HG02759 (cell line): ENCODE results near the gene FHIT.
"Not testable (repeated sequence)": the region's sequence is repeated elsewhere in the genome, so short reads cannot be mapped to it uniquely, and the experiment has no call there.

Experiments
- ATAC-seq: cut with Tn5 transposase; IDR thresholded peaks from one replicate; pipeline ENCODE4 v1.9.1; 2021; ENCODE audit warnings: mild to moderate bottlenecking, moderate library complexity; ENCODE audit not compliant: unreplicated experiment

FHIT gene

GRCh38 chr3:59831394-59831793 lies 1419.9 kb downstream of the FHIT start:
- ATAC-seq = no peak

- no peak for ATAC-seq
Observed at GRCh38 chr3:59829527-59829926, 1421.7 kb downstream of the FHIT start.

- no peak for ATAC-seq
Observed at GRCh38 chr3:59824876-59825275, 1426.4 kb downstream of the FHIT start.

DNA sequence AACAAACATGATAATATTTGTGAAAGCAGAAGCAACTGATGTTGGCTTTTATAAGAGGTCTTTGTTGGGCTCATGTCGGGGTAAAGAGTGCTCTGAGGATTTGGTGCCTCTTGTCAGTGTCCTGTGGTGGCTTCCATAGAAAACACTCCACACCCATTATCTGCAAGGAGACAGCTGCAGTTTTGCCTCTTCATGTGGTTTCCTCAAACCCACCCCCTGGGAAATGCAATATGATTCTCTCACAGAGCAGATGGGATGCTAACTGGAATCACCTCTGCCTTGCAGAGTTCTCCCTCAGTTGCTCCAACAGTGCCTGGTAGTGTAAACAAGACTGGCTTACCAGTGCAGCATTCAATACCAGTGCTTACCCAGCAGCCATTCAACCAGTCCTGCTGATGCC lies 1430.0 kb downstream of the FHIT start:
- no peak for ATAC-seq

DNA sequence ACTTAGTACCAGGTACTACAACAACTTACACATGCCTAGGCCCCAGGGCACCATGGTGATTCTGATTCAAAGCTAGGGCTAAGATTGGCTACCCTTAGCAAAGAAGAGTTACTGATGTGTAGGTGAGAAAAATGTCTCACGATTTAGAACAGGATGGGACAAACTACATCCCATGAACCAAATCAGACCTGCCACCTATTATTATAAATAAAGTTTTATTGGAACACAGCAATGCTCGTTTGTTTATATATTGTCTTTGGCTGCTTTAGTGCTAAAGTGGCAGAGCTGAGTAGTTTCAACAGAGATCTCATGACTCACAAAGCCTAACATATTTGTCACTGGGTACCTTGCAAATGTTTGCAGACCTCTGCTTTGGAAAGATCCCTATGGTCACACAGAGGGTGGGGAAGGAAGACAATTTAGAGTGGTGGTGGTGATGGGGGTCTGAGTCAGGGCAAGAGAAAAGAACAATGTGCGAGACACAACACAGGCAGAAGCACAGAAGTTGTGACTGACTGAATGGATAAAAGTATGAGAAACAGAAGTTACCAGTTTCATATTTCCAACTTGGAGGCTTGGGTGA lies 1430.8 kb downstream of the FHIT start:
- ATAC-seq = no peak

DNA sequence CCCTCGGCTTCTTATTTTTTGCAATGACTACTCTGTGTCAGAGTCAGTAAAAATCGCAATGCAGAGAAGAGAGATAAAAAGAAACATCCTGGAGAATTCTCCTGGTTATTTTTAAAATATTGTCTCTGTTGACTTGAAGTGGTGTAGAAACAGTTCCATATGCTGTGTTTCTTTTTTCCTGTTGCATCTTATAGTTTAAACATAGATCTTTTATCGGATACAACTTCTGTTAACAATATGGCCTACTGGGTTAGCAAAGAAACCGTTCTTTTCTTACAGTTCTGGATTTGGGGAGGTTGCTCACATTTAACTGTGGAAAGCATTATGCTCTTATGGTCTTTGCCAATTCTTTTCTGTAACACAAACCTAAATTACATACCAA lies 1432.3 kb downstream of the FHIT start:
- ATAC-seq = no peak

- no peak for ATAC-seq
Observed at GRCh38 chr3:59818033-59818918, 1433.0 kb downstream of the FHIT start.

DNA sequence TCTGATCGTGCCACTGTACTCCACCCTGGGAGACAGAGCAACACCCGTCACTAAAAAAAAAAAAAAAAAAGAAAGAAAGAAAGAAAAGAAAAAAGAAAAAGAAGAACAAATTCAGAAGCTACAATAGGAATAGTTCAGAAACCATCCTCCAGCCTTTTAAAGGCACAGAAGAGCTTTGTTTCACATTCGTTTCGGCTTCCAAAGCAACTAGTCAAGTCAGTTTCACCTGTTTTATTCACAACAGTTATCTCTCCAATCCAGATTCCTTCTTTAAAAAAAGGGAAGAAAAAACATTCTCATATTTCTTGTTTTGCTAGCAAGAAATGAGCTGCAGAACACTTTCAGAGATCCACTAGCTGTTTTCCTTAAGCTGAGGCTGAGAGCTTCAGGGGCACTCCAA lies 1433.7 kb downstream of the FHIT start:
- no peak for ATAC-seq

DNA sequence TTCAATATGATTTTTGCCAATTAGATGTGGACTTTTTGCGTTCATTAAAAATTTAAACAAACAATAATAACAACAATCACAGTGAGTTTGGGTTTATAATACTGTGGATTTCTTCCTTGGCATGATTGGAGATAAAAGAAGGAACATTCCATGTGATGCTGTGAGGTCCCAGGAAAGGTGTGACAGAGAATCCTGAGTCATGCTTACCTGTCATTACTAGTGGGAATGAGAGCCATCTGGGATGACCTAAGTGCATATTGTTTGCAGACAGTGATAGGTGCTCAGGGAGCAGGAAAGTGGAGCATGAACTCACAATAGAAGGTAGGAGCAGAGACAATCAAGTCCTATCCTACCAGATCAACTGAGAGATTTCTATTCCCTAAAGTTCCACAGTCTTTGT lies 1434.9 kb downstream of the FHIT start:
- no peak for ATAC-seq

GRCh38 chr3:59813148-59813538 lies 1438.1 kb downstream of the FHIT start:
- ATAC-seq = no peak

DNA sequence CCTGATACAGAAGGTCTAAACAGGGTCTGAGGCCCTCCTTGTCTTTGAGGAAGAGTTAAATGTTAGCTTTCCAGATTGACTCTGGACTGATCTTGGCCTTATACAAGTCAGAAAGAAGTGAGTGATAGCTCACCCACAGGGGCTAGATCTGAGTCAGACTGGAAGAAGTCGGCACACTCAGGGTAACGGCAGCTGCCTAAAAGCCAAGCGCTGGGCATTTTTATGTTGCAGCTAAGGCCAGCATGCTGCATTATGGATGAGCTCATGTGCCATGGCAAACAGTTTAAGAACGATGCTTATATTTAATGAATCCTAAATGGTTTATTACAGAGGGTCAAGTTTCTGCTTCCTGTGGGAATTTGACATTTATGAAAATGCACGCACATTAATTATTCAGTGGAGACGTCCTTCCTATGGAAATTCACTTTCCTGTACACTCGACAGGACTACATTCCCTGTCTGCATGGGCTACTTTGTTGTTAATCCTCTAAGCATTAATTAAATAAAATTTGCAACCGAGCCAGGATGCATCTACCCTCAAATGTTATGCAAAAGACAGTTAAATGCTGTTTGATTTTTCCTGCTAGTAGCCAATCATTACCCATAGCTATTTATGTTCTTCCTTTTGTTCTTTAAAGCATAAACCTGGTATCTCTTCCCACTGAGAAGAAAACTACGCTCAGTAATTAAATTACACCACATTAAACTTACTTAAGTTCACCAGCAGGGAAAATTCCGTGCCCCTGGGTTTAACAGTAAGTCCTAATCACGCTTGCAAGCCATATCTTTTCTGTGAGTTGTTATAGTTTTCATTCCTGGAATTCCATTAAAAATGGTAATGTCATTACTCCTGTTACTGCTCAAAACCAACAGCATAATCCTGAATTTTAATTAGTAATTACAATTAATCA lies 1438.8 kb downstream of the FHIT start:
- ATAC-seq = no peak

DNA sequence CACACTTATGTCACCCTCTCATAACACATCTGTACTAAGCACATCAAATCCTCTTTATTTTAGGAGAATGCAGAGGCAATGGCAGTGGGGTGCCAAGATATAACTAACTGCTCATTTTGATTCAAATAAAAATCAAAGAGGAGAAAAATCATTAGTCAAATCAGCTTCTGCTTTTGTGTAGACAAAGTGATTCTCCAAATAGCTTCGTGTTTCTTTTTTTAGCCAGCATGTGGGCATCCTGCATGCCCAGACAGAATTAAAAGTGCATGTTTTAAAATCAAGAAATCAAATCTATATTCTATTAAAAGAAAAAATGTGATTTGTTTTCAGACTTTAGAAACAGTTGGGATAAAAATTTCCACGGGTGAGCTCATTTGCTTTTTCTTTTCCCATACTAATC lies 1440.1 kb downstream of the FHIT start:
- no peak for ATAC-seq

DNA sequence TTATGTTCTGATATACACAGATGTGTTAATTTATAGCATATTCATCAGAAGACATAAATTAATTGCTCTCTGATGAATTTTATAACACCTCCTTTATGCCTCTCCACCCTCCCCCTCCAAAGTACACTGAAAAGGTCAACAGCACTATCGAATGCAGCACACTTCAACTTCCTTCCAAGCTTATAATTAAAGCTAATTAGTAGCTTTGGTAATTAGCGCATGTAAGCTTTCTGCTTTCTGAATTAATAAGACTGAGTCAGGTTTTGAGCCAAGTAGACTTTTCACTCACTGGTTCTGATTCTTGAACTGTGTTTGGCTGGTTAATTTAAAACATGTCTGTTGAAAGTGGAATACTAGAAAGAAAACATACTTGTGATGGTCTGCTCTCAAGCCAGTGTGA lies 1440.6 kb downstream of the FHIT start:
- no peak for ATAC-seq

DNA sequence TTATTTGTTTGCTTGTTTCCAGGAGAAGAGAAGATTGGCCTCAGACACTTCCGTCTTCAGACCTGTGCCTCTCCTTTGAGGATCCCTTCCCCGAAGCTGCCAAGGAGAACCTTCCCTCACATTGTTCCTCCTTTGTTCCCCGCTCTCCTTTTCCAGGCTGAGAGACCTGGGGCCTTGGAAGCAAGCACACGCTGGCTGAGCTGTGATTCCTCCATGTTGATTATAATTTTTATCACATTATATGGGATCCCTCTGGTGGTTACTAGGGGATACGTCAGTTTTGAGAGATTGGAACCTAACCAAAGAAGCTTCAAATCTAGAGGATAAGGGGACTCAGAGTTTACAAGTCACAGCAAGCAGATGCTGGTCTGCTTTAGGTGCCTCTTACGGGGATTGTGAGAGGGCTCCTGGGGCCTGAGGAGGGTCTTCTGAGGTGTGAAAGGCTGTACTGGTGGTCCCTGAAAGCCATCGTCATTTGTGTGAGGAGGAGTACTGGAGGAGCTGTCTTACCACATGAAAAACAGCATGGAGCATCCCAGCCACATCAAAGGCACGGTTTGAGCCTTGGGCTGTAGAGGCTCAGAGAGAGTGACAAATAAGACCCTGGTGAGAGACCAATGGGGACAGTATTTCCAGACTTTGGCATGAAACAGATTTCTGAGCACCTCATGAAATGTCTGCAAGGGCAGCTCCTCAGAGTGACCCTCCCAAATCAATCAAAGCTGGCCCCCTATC lies 1441.4 kb downstream of the FHIT start:
- ATAC-seq = no peak

- no peak for ATAC-seq
Observed at GRCh38 chr3:59809016-59809415, 1442.2 kb downstream of the FHIT start.

DNA sequence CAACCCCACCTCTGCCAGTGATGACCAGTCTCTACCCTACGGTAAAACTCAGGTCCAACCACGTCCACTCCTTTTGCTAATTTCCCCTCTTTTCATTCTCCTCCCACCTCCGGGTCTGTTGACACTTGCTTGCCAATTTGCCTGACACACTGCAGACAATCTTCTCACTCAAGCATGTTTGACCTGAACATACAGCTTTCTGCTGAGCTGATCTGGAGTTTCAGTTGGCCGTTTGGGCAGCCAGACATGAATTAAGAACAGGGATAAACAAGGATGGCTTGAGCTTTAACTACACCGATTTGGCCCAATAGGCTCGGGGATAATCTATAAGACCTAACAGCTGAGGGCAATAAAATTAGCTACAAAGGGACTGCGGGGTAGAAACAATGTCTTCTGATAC lies 1442.8 kb downstream of the FHIT start:
- ATAC-seq = no peak

GRCh38 chr3:59803268-59803667 lies 1448.0 kb downstream of the FHIT start:
- no peak for ATAC-seq

- ATAC-seq = not testable (repeated sequence)
Observed at GRCh38 chr3:59802453-59802852, 1448.8 kb downstream of the FHIT start.

DNA sequence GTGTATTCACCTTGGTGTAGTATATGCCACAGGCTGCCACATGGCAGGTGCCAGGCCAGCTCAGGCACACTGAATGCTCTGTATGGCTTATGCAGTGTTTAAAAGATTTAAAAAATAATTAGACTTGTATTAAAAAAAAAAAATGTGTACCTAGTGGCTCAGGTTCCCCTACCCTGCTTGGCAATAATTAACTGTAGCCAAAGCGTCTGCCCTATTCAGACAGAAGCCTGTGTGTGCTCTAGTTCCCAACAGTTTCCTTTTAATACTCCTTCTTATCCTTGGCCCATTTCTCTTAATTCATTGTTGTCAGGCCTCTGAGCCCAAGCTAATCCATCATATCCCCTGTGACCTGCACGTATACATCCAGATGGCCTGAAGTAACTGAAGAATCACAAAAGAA lies 1449.2 kb downstream of the FHIT start:
- ATAC-seq = no peak

- no peak for ATAC-seq
Observed at GRCh38 chr3:59800481-59800880, 1450.8 kb downstream of the FHIT start.
